ENCODE measurements around the gene TP53I11. TPM values are rescaled to one million over a fixed set of nuclear protein-coding genes. Genes with fewer than 3 reads are reported as not detected.

The TP53I11 gene
- total RNA-seq, 1 donor from 2014 or later = 19.8 TPM

DNA sequence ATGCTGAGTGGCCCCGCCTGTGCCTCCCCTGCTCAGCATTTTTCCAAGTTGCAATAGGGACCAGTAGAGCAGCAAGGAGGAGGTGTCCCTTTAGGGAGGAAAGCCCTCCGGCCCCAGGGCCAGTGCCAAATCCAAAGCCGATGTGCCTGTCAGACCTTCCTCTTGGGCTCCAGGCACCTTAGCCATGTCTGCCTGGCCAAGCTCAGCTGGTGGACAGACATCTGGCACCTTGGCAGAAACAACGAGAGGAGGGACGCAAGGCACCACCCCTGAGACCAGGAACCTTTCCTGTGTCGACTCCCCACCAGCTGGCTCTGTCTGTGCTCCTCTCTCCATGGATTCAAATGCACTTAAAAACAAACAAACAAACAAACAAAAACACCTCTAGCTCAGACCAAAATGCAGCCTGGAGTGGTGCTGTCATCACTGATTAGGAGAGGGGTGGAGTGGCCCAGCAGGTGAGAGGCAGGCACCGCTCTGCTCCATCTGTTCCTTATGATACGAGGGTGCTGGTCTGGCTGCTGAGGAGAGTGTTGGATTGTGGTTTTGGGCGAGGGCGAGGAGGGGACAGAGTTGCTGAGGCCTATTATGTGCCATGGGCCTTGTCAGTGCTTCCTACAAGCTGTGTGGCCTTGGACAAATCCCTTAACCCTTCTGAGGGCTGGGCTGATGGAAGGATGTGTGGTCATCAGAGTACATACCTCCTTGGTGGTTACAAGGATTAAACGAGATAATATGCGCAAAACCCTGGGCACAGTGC lies 46.2 kb downstream of the TP53I11 start:
- H3K27me3 ChIP-seq (ENCODE audit: control insufficient read depth, insufficient read depth, low read length) = peaks cover 15% of the 10 kb centered on the region
- TF ChIP-seq, protein P1, sequence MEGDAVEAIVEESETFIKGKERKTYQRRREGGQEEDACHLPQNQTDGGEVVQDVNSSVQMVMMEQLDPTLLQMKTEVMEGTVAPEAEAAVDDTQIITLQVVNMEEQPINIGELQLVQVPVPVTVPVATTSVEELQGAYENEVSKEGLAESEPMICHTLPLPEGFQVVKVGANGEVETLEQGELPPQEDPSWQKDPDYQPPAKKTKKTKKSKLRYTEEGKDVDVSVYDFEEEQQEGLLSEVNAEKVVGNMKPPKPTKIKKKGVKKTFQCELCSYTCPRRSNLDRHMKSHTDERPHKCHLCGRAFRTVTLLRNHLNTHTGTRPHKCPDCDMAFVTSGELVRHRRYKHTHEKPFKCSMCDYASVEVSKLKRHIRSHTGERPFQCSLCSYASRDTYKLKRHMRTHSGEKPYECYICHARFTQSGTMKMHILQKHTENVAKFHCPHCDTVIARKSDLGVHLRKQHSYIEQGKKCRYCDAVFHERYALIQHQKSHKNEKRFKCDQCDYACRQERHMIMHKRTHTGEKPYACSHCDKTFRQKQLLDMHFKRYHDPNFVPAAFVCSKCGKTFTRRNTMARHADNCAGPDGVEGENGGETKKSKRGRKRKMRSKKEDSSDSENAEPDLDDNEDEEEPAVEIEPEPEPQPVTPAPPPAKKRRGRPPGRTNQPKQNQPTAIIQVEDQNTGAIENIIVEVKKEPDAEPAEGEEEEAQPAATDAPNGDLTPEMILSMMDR (IDR thresholded peaks at IDR 0.05; ENCODE audit: insufficient read depth, low read length, poor library complexity, severe bottlenecking) = no peak
- H3K36me3 ChIP-seq (ENCODE audit: control insufficient read depth, insufficient read depth, low read length) = no peaks in the 10 kb centered on the region
- DNase-seq (ENCODE audit: low read depth) = no peak
- no peak overlapping the region for H3K4me3 ChIP-seq (ENCODE audit: low read depth, low read length)

DNA sequence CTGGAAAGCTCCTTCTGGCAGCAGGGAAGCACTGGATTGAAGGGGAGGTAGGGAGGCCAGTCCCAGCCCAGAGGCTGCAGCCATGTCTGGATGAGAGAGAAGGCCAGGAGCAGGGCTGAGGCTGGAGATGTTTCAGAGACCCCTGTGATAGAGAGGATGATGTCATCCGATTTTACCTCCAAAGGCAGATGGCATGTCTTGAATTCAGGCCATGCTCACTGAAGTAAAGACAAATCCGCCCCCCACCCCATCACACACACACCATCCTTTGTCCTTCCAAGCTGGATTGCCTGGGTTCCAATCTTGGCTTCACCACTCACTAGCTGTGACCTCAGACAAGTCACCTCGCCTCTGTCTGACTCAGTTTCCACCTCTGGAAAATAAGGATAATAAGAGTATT lies 47.2 kb downstream of the TP53I11 start:
- H3K4me3 ChIP-seq (ENCODE audit: low read depth, low read length) = no peak overlapping the region
- peaks cover 13% of the 10 kb centered on the region for H3K27me3 ChIP-seq (ENCODE audit: control insufficient read depth, insufficient read depth, low read length)
- H3K36me3 ChIP-seq (ENCODE audit: control insufficient read depth, insufficient read depth, low read length) = no peaks in the 10 kb centered on the region
- no peak for DNase-seq (ENCODE audit: low read depth)
- TF ChIP-seq, protein P1 (IDR thresholded peaks at IDR 0.05; ENCODE audit: insufficient read depth, low read length, poor library complexity, severe bottlenecking) = no peak

DNA sequence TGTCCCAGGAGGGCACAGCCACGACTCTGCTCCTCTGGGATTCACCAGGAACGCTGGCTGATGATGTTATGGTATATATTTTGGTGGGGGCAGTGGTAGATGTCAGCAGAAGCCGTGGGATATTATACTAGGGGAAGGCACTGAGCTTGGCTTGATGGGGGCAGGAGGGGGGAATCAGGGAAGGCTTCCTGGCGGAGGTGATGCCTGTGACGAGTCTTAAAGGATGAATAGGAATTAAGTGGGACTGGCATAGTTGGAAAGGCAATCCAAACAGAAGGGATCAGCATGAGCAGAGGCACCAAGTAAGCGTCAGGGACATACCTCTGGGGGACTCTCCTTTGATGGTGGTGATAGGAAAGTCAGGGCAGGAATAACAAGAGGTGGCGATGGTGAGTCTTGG lies 47.6 kb downstream of the TP53I11 start:
- peaks cover 13% of the 10 kb centered on the region for H3K27me3 ChIP-seq (ENCODE audit: control insufficient read depth, insufficient read depth, low read length)
- TF ChIP-seq, protein P1 (IDR thresholded peaks at IDR 0.05; ENCODE audit: insufficient read depth, low read length, poor library complexity, severe bottlenecking) = no peak
- H3K36me3 ChIP-seq (ENCODE audit: control insufficient read depth, insufficient read depth, low read length) = no peaks in the 10 kb centered on the region
- no peak overlapping the region for H3K4me3 ChIP-seq (ENCODE audit: low read depth, low read length)
- DNase-seq (ENCODE audit: low read depth) = no peak

DNA sequence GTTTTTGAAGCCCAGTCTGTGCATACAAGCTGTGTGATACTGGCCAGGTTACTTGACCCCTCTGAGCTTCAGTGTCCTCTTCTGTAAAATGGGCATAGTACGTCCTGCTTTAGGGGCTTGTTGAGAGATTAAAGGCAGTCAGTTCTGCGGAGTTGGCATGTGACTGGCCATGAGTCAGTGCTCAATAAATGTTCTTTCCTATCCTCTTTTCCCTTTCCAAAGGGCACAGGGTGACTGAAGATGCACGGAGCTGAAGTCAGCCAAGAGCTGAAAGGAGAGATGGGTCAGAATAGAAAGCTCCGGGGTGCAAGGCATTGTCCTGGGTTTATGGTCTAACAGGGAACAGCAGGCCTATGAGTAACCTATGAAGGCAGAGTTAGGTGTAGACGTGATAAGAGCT lies 48.9 kb downstream of the TP53I11 start:
- TF ChIP-seq, protein P1 (IDR thresholded peaks at IDR 0.05; ENCODE audit: insufficient read depth, low read length, poor library complexity, severe bottlenecking) = no peak
- Histone ChIP-seq H3K4me3 (ENCODE audit: low read depth, low read length) (no peak overlapping the region), H3K27me3 (ENCODE audit: control insufficient read depth, insufficient read depth, low read length) (peaks cover 13% of the 10 kb centered on the region), H3K36me3 (ENCODE audit: control insufficient read depth, insufficient read depth, low read length) (no peaks in the 10 kb centered on the region)
- no peak for DNase-seq (ENCODE audit: low read depth)

DNA sequence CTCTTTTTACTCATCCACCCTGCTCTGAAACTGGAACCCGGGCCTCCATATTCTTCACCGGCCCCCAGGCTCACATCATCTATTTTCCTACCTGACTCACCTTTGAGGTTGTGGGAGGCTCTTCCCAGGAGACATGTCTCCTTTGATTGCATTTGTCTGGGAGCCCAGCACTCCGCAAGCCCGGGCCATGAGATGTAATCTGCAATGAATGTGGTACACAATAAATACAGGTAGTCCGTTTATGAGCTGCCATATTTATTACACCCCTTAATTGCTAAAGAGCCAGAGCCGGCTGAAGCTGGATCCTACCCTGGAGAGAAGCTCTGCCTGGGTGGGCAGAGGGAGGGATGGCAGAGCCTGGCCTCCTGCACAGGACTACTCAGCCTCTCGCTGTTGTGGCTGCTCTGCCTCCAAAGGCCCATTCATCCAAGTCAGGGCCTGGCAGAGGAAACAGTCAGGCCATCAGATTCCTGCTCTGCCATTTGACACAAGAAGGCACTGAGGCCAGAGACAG lies 49.5 kb downstream of the TP53I11 start:
- TF ChIP-seq, protein P1 (IDR thresholded peaks at IDR 0.05; ENCODE audit: insufficient read depth, low read length, poor library complexity, severe bottlenecking) = no peak
- Histone ChIP-seq H3K27me3 (ENCODE audit: control insufficient read depth, insufficient read depth, low read length) (peaks cover 13% of the 10 kb centered on the region), H3K36me3 (ENCODE audit: control insufficient read depth, insufficient read depth, low read length) (no peaks in the 10 kb centered on the region), H3K4me3 (ENCODE audit: low read depth, low read length) (no peak overlapping the region)
- no peak for DNase-seq (ENCODE audit: low read depth)

DNA sequence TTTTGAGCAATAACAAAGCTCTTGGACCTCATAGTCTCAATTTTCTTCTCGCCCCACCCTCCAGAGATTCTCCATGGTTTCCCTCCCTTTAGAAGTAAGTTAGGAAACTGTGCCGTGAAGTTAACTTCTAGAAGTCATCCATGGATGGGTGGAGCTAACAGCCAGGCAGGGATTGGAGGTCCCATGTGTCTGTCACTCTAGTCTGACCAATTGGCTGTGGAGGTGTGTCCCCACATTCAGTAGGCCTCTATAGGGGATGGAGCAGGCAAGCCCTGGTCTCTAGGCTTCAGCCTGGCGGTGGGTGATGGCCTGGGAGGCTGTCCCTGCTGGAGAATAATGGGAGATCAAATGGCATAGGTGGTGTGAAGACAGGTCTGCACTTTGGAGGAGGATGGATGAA lies 50.7 kb downstream of the TP53I11 start:
- H3K36me3 ChIP-seq (ENCODE audit: control insufficient read depth, insufficient read depth, low read length) = no peaks in the 10 kb centered on the region
- no peak overlapping the region for H3K4me3 ChIP-seq (ENCODE audit: low read depth, low read length)
- no peak for DNase-seq (ENCODE audit: low read depth)
- H3K27me3 ChIP-seq (ENCODE audit: control insufficient read depth, insufficient read depth, low read length) = peaks cover 19% of the 10 kb centered on the region
- TF ChIP-seq, protein P1 (IDR thresholded peaks at IDR 0.05; ENCODE audit: insufficient read depth, low read length, poor library complexity, severe bottlenecking) = no peak

Data from kidney epithelial cell (primary cell).